ENCODE data around the gene FGF7. TPM values are rescaled to one million over a fixed set of nuclear protein-coding genes. Genes with fewer than 3 reads are reported as not detected.

The FGF7 gene
- total RNA-seq, 1 experiment from 2014 or later: not detected

GRCh38 chr15:49424954-49425353 is 1.9 kb downstream of the FGF7 start:
- no peak overlapping the region for H3K9ac ChIP-seq (ENCODE audit: low read length)
- H3F3A ChIP-seq (ENCODE audit: low read length, unreplicated experiment): no peaks in the 10 kb centered on the region
- H3K4me3 ChIP-seq (ENCODE audit: low read length): no peak overlapping the region
- no peaks in the 10 kb centered on the region for H3K79me2 ChIP-seq (ENCODE audit: low read length)
- POLR2A ChIA-PET (ENCODE audit: unreplicated experiment): no interaction called here
- DNase-seq (no peak), ATAC-seq (no peak)
- H2AFZ ChIP-seq (ENCODE audit: low read length): no peak overlapping the region
- CTCF ChIA-PET: no interaction called here
- H3K9me2 ChIP-seq (replicated peaks; ENCODE audit: low read length): no peaks in the 10 kb centered on the region
- no peaks in the 10 kb centered on the region for H3K4me1 ChIP-seq (ENCODE audit: insufficient read depth, low read length)
- intact Hi-C loops (cut with micrococcal nuclease): loop anchor here (5.0 kb wide), 2 partner anchors 563 to 627 kb away; no protein-coding TSS in a partner anchor
- no TSS peak for BruUV-seq (replicated peaks)
- TF ChIP-seq EZH2 (IDR thresholded peaks at IDR 0.05; ENCODE audit: low read length, unreplicated experiment) (no peak), CTCF (conservative IDR thresholded peaks at IDR 0.05; ENCODE audit: low read depth, low read length) (no peak), EZH2phosphoT487 (IDR thresholded peaks at IDR 0.05; ENCODE audit: borderline replicate concordance, low read length) (no peak)
- no peak overlapping the region for H3K4me2 ChIP-seq (ENCODE audit: low read length)
- H3K9me3 ChIP-seq (ENCODE audit: low read length): no peaks in the 10 kb centered on the region
- H3K27ac ChIP-seq (ENCODE audit: low read length): no peak overlapping the region
- H3K36me3 ChIP-seq (ENCODE audit: low read depth, low read length): no peaks in the 10 kb centered on the region
- no peaks in the 10 kb centered on the region for H3K27me3 ChIP-seq (ENCODE audit: low read length)
- no peaks in the 10 kb centered on the region for H4K20me1 ChIP-seq (ENCODE audit: low read length)

GRCh38 chr15:49427372-49427771 is 4.3 kb downstream of the FGF7 start:
- intact Hi-C loops (cut with micrococcal nuclease): no loop called here
- ChIA-PET POLR2A (ENCODE audit: unreplicated experiment) (no interaction called here), CTCF (no interaction called here)
- Histone ChIP-seq H3K27ac (ENCODE audit: low read length) (no peak overlapping the region), H3K9ac (ENCODE audit: low read length) (no peak overlapping the region), H3K79me2 (ENCODE audit: low read length) (no peaks in the 10 kb centered on the region), H3K4me2 (ENCODE audit: low read length) (no peak overlapping the region), H4K20me1 (ENCODE audit: low read length) (no peaks in the 10 kb centered on the region), H2AFZ (ENCODE audit: low read length) (no peak overlapping the region), H3K36me3 (ENCODE audit: low read depth, low read length) (no peaks in the 10 kb centered on the region), H3K27me3 (ENCODE audit: low read length) (no peaks in the 10 kb centered on the region), H3F3A (ENCODE audit: low read length, unreplicated experiment) (no peaks in the 10 kb centered on the region), H3K9me2 (replicated peaks; ENCODE audit: low read length) (no peaks in the 10 kb centered on the region), H3K4me3 (ENCODE audit: low read length) (no peak overlapping the region), H3K9me3 (ENCODE audit: low read length) (no peaks in the 10 kb centered on the region), H3K4me1 (ENCODE audit: insufficient read depth, low read length) (no peaks in the 10 kb centered on the region)
- no TSS peak for BruUV-seq (replicated peaks)
- no peak for ATAC-seq
- TF ChIP-seq EZH2 (IDR thresholded peaks at IDR 0.05; ENCODE audit: low read length, unreplicated experiment): no peak
- no peak for TF ChIP-seq EZH2phosphoT487 (IDR thresholded peaks at IDR 0.05; ENCODE audit: borderline replicate concordance, low read length)
- TF ChIP-seq CTCF (conservative IDR thresholded peaks at IDR 0.05; ENCODE audit: low read depth, low read length): no peak
- no peak for DNase-seq

GRCh38 chr15:49428409-49429095 is 5.5 kb downstream of the FGF7 start:
- Histone ChIP-seq H3K9me2 (replicated peaks; ENCODE audit: low read length) (no peaks in the 10 kb centered on the region), H3K9ac (ENCODE audit: low read length) (no peak overlapping the region), H3K9me3 (ENCODE audit: low read length) (no peaks in the 10 kb centered on the region), H2AFZ (ENCODE audit: low read length) (no peak overlapping the region), H3K27me3 (ENCODE audit: low read length) (no peaks in the 10 kb centered on the region), H3K4me1 (ENCODE audit: insufficient read depth, low read length) (no peaks in the 10 kb centered on the region), H3F3A (ENCODE audit: low read length, unreplicated experiment) (no peaks in the 10 kb centered on the region), H3K4me2 (ENCODE audit: low read length) (no peak overlapping the region), H3K4me3 (ENCODE audit: low read length) (no peak overlapping the region), H4K20me1 (ENCODE audit: low read length) (no peaks in the 10 kb centered on the region), H3K79me2 (ENCODE audit: low read length) (no peaks in the 10 kb centered on the region), H3K36me3 (ENCODE audit: low read depth, low read length) (no peaks in the 10 kb centered on the region), H3K27ac (ENCODE audit: low read length) (no peak overlapping the region)
- peak; percentile 38; the same call in 1 of the 2 replicates for ATAC-seq
- no TSS peak for BruUV-seq (replicated peaks)
- intact Hi-C loops (cut with micrococcal nuclease): no loop called here
- ChIA-PET POLR2A (ENCODE audit: unreplicated experiment) (no interaction called here), CTCF (interaction anchor here (0.5 kb wide), 1 partner anchor 588 kb away, joined by 3 read pairs; no protein-coding TSS in a partner anchor)
- peak; percentile 26 for DNase-seq
- TF ChIP-seq CTCF (conservative IDR thresholded peaks at IDR 0.05; ENCODE audit: low read depth, low read length) (no peak), EZH2 (IDR thresholded peaks at IDR 0.05; ENCODE audit: low read length, unreplicated experiment) (no peak)
